SKM-1 (cell line): ENCODE measurements around the gene RALGDS.
"Not testable (repeated sequence)": the region's sequence is repeated elsewhere in the genome, so short reads cannot be mapped to it uniquely, and the experiment has no call there.

Experiments
- DNase-seq: peaks from one replicate; lab custom pipeline; 2025; ENCODE audit not compliant: unreplicated experiment; lab: John Stamatoyannopoulos, UW

Gene RALGDS

DNA sequence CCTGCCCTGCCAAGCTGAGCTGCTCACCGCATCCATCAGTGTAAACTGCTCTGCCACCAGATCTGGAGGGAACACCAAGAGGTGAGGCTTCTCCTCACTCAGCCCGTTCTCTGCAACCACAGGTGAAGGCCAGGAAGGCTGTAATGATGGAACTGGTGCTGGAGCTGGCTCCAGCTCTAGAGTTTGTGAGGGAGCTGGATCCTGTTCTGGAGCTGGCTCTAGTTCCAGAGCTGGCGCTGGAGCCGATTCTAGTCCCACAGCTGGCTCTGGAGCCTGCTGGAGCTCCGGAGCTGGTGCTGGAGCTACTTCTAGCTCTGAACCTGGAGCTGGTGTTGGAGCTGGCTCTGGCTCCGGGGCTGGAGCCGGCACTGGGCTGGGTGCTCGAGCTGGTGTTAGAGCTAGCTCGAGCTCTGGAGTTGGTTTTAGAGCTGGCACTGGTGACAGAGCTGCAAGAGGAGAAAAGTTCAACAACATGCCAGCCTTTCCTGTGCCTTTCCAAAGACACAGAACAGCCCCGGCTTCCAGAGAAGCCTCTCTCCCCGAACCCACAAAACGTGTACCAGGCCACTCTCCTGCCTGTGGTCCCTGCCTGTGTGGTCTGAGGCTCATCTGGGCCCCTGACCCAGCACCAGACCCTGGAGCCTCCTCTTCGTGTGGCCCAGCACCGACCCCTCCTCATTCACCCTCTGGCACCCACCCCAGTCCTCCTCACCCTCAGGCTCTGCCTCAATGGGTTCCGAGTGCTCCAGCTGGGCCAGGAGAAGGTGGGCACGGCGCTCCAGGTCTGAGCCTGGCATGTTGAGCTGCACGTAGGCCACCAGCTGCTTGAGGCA is 12.9 kb downstream of the RALGDS start:
- no peak for DNase-seq

GRCh38 chr9:133107245-133107722 is 13.8 kb downstream of the RALGDS start:
- no peak for DNase-seq

GRCh38 chr9:133106511-133107244 is 14.4 kb downstream of the RALGDS start:
- no peak for DNase-seq

DNA sequence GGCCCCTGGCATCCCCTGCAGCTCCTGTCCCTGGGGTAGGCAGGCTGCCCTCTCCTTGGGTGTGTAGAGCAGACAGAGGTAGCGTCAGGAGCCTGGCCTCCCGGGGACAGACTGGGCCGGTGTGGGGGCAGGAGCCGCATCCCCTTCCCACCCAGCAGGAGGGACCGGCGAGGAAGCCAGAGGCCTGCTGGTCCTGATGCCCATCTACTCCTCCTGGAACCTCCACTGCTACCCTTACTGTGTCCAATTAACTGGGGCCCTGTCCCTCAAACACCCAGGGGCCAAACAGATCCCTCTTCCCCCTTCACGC is 15.6 kb downstream of the RALGDS start:
- no peak for DNase-seq

GRCh38 chr9:133104718-133105460 is 16.2 kb downstream of the RALGDS start:
- no peak for DNase-seq

DNA sequence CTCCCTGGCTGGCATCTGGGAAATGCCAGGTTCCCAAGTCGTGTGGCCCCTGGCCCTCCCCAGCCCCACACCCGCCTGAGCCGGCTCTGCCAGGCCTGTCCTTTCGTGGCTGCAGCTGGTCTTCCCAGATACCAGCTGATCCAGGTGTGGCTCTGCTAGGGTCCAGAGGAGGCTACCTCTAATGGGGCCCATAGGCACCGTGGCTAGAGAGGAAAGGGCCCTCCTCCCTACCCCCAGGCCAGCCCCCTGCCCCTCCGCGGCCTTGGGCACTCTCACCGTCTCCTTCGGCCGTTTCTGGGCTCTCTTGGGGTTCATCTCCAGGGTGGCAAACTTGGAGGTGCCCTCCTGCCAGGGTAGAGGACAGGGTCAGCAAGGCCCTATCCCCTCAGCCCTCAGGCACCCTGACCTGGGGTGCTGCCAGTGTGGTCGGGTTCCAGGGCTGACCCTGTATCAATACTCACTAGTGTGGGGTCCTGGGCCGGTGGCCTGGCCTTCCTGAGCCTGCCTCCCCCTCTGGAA is 17.0 kb downstream of the RALGDS start:
- no peak for DNase-seq

DNA sequence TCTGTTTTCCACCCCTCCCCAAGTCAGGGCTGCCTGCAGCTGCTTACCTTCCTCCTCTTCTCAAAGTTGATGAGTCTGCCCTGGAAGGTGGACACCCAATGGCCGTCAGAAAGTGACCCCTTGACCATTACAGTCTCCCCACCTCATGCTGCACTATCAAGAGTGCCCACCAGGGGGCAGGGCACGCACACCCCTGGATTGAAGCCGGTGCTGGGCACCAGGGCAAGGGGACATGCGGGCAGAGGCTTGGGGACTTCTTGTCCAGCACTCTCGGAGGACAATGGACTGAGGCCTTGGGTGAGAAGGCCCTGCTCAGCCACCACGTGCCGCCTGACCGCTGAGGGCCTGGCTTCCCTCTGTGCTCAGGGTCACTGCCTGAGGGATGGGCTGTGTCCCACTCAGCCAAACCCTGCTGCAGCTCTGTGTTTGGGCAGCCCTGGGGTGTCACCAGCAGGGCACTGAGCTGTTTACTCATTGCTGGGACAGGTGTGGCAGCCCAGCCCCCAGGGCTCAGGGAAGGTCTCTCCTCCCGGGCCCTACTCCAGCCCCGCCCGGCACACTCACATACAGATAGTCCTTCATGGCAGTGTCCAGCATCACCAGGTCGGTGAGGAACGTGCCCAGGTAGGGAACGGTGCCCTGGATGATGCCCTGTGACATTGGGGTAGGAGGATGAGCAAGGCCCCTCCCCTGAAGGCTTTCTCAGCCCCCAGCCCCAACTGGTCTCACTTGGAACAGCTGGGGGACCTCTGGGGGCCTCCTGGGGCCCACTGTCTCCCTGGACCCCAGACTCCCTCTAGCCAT is 17.7 kb downstream of the RALGDS start:
- DNase-seq, result no peak

- no peak for DNase-seq
These were observed 18.6 kb downstream of the RALGDS start for GRCh38 chr9:133102190-133103021.

- DNase-seq, result no peak
These were observed 19.5 kb downstream of the RALGDS start for GRCh38 chr9:133101356-133102189.

- DNase-seq, result no peak
These were observed 20.3 kb downstream of the RALGDS start for GRCh38 chr9:133100506-133101355.

- no peak for DNase-seq
These were observed 21.1 kb downstream of the RALGDS start for GRCh38 chr9:133099726-133100505.

DNA sequence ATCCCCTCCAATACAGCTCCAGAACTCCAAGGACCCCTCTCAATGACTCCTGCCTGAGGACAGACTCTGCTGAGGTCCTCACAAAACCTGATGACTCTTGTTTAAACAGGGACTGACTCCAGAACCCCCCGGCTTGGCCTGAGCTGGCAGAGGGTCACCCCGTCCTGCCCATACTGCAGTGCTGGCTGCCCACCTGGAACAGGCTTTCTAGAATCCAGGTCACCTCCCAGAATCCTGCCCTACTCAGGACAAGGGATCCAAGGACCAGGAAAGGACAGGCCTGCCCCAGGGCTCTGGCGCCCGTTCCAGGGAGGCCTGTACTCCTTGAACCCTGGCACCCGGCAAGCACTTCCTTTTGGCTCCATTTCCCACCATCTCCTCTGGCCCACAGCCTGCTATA is 22.2 kb downstream of the RALGDS start:
- DNase-seq, result no peak

- no peak for DNase-seq
These were observed 22.8 kb downstream of the RALGDS start for GRCh38 chr9:133098104-133098754.

- no peak for DNase-seq
These were observed 26.1 kb downstream of the RALGDS start for GRCh38 chr9:133094842-133095393.

GRCh38 chr9:133094351-133094750 is 26.7 kb downstream of the RALGDS start:
- not testable (repeated sequence) for DNase-seq

DNA sequence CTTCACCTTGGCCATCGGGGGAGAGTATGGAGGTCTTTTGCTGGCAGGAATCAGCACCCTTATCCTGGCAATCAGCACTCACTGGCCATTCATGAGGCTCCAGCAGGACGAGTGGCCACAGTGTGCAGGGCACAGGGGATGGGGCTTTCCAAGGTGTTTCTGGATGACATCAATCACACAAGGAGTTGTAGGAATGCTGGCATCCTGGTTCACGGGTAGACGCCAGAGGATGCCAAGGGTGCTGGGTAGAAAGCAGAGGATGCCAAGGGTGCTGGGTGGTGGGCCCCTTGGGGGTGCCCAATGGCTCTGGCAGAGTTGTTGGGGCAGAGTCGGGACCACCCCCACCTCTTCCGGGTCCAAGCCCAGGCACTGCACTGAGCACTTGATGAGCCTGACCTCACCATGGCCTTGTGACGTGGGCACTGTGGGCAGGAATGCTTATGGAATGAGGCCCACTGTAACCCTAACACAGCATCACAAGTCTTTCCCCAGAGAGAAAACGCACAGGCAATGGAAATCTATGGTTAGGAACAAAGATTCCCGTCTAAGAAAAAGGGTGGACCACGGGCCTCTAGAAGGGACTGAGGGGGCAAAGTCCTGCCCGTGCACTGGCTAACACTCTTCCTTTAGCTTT is 30.2 kb downstream of the RALGDS start:
- no peak for DNase-seq
